GM19025 (cell line): ENCODE data around the gene ITGB6.

ENCODE experiments used
- ATAC-seq: cut with Tn5 transposase; IDR thresholded peaks from one replicate; pipeline ENCODE4 v1.9.1; 2021; ENCODE audit warnings: mild to moderate bottlenecking, low read depth, moderate library complexity; ENCODE audit not compliant: unreplicated experiment

ITGB6 gene

DNA sequence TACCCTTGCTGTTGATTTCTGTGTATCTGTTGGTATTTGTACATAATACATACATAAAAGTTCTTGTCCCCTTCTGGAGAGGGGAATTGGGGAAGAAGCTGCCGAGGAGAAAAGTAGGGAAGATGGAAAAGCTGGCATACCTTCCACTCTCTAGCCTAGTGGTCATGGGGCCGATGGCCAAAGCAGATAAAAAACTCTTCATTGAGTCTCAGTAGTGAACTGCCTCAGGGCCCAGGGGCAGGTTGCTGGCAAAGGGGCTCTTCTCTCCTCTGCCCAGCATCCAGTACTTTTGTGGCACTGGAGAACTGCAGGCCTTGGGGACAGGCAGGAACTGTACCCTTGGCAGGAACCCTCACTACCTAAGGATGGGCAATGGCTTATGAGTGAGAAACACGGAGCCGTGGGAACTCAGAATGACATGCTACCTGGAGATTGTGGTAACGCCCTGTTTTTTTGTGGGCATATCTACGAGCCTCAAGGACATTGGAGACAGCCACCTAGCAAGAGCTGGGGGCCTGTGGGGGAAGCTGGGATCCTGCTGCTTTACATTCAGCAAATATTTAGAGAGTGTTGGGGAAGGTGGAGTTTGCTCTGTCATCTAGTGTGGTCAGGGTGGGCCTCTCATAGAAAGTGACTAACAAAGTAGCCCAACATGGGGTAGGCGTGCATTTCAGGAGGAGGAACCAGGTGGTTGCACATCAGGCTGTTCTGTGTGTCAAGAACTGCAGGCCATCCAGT is 22.6 kb upstream of the ITGB6 start:
- ATAC-seq = no peak

DNA sequence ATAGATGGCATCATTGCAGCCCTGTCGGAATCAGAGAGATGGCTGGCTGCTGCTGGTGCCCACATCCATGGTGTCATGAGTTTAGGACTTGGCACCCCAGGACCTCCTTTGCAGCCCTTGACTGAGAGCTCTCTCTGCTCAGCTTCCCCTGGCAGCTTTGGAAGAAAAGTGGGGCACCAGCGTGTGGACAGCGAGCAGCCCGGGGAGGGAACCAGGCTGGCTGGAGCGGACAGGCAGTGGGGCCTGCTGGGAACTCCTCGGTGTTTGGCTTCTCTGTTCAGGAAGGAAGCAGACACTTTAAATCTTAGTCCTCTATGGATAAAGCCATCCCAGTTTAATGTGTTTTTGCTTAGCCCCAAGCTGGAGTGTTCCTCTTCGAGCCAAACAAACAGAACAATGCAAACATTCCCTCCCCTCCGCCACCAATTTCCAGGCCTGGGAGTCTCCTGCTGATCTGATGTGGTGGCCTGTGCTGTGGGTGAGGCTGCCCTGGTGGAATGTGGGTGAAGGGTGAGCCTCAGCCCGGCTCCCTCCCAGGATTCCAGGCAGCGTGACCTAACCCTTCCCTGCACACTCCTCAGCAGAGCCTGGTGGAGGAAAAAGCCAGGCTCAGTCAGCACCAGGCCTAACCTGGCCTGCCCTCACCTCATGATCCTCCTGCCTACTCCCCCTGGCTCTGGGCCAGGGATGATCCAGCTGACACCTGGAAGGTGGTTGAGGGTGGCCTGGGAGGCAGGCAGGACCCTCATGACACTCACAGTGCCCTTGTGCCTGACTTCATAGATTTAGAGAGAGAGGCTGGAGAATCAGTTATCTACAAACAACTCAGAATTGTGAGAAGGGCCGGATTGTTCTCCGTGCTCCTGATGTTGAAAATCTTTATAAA is 21.6 kb upstream of the ITGB6 start:
- ATAC-seq = no peak

DNA sequence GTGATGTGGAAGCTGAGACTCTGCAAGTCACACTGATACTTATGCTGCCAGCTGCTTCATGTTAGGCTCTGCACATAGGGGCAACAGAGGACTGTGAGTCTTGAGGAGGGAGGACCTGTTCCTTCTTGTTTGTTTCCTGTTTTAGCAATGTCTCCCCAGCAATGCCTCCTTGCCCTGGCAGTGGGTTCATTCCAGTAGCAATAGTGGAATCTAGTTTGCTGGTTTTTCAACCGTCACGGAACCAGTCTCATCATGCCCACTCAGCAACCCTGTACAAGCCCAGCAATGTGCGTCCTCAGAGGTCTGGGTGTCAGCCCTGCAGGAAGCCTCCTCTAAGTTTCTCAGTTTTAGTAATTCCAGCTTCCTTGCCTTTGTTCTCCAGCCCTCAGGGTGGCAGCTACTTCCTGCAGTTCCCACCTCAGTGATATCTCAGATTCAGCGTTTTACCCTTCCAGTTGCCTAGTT is 20.5 kb upstream of the ITGB6 start:
- no peak for ATAC-seq

DNA sequence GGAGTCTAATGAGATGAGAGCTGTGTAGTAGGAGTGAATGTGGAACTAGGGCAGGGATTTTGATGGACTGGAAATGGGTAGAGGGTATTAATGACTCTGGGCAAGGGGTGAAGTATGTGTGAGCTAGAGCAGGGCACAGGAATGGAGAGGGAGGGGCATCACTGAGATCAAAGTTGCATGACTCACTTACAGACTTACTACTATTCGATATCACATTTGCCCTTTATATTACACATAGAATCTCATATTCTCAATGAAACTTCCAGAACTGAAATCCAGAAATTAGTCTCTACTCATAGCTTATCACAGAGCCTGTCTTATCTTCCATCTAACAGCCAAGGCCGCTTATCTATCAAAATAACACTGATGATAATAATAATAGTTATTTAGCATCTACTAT is 20.0 kb upstream of the ITGB6 start:
- ATAC-seq = no peak

DNA sequence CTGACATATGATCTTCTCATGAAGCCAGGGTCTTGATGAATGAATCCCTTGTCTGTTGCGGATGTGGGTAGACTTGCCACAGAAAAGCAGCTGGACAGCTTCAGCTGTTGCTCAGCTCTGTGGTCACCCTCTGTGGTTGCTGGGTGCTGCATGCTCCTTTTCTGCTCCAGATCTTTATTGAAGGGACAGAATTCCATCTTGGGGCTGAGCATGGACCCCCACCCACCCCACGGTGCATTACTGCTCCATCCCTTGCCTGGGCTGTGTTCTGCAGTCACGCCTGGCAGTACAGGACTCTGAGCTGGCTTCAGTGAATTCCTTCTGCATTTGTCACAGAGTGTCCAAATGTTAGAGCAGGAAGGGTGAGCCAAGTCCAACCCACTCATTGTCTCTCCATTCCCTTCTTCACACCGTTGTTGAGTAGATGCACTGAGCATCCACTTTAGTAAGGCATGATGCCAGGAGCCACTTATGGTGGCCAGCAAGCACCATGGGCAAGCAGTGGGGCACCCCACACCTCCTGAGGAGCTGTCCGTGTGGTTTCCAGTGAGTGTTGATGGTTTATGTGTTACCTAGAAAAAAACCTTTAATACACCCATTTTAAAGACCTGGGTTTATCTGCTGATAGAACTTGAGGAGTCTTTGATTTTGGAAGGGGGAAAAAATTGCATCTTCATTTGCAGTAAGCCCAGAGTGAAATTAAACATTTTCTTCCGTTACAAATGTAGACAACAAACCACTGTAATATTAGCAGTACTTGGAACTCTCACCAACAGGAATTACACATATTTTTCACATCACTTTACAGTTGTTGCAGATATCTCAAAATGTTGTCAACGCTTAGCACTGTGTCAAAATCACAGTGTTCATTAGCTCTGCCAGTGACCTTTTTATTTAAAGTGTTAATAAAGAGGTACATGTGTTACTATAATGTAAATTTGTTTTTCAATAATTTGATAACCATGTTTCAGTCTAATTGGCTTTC is 14.7 kb upstream of the ITGB6 start:
- no peak for ATAC-seq

DNA sequence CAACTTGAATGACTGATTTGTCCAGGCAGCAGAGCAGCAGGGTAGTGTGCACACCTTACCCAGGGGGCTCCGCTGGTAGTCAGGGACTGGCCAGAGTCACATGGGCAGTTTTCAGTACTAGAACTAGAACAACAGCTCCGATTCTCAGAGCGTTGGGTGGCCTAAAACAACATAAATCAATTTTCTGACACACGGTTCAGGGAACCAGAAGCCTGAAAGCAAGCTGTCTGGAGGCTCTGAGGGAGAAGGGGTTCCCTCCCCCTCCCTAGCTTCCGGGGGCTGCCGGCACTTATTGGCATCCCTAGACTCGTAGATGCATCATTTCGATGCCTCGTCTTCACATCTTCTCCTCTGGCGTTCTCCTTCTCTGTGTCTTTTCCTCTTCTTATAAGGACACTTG is 13.4 kb upstream of the ITGB6 start:
- no peak for ATAC-seq

DNA sequence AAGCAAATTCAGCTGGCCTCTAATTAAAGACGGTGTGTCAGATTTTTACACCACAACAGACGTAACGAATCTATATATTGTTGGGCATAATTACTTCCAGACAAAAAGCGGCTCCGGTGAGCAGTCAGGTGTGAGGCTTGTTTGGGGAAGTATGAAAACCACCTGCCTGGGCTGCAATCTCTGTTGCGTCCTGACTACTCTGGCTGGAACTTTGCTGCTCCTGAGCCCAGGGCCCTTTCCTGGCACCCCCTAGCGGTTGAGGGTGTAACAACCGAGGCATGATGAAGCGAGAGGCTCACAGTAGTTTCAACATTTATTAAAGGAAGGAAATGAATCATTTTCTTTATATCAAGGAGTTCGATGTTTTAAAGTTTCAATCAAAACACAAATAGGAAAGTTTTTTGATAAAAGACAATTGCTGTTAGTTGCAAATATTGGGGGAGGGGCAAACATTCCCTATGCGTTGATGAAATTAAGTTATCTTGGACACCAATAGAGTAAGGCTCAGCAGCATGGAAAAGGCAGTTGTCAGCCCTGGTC is 10.6 kb upstream of the ITGB6 start:
- peak; percentile 70 for ATAC-seq

DNA sequence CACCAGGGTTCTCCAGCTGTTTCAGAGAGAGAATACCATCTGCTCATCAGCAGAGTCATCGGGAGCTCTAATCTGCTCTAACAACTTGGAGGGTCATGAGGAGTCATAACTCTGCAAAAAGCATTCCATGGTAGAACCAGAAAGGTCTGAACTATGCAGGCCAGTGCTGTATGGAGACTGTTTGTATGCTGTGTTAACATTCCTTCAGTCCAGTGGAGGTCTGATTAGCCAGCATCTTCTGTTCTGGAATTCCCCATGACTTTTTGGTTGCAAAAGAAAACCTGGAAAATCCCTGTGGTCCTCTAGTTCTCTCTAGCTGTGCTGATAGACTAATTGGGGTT is 9.4 kb upstream of the ITGB6 start:
- no peak for ATAC-seq

DNA sequence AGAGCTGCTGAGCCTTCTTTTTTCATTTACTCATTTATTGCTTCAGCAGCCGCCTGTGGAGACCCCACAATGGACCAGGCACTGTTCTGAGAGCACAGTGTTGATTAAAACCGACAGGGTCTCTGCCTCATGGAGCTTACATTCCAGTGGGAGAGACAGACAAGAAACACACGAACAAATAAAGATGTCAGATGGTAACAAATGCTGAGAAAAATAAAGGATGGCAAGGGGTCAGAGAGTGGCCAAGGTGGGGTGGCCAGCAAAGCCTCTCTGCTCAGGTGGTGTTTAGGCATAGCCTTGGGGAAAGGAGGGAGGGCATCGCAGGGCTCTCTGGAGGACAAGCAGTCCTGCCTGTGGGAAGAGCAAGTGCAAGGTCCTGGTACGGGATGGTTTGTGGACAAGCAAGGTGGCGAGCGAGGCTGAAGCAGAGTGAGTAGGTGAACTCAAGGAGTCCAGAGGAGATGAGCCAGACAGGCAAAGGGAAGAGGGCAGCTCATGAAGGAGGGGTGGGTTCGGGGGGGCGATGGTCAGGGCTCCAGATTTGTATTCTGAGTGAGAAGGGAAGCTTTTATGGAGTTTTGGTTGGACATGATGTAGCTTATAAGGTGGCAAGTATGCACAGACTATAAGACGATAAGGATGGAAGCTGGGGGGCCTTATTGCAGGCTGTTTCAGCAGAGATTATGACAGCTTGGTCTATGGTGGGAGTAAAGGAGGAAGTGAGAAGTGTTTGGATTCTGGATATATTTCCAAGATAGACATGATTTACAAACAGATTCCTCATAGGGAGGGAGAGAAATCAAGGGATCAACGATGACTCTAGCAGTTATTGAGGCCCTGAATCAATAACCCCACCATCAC is 8.8 kb upstream of the ITGB6 start:
- no peak for ATAC-seq

DNA sequence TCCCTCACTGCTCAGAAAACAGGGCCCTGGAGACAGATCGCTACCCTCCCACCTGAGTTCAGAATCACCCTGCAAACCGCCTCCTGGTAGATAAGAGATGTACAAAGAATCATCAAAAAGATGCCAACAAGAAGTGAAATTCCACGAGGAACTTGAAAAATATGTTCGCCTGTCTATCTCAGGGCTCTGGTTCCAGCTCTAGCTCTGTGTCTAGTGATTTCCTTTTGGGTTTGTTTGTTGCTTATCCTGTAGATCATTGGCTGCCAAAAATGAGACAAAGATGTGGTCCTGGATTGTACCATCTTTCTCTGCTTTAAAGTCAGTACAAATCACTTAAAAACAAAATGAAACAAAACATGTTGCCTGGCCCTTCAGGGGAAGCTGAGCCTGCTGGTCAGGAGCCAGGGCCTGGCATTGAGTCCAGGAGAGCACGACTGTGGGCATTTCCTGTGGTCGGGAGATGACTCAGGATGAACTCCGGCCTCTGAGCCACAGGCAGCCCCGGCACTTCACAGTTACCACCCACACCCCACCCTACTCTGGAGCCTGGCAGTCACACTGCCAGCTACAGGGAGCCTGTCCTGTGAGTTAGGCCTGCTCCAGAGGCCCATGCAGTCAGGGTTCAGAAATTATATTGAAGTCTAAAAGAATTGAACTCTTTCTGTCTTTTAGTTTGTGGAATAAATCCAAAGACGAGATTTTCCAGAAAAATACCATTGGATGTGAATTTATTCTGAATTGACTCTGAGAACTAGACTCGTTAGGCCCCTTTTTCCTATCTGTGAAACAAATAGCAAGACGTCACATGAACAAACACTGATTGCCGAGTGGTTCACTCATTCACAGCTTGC is 8.0 kb upstream of the ITGB6 start:
- peak; percentile 44 for ATAC-seq

DNA sequence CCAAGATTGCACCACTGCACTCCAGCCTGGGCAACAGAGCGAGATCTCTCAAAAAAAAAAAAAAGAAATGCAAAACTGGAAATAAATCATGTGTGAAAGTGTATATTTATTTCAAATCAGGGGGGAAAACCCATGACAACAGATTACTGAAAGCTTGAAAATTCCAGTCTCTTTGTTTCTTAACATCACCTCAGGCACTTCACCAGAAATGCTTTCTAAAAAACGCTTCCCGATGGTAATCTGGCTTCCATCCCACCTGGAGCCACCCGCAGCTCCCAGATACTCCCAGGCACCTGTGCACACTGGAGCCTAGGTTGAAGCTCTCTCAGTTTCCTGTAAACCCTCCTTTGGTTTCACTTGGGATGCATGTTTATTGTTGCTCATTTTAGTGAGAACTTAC is 7.2 kb upstream of the ITGB6 start:
- ATAC-seq = no peak

DNA sequence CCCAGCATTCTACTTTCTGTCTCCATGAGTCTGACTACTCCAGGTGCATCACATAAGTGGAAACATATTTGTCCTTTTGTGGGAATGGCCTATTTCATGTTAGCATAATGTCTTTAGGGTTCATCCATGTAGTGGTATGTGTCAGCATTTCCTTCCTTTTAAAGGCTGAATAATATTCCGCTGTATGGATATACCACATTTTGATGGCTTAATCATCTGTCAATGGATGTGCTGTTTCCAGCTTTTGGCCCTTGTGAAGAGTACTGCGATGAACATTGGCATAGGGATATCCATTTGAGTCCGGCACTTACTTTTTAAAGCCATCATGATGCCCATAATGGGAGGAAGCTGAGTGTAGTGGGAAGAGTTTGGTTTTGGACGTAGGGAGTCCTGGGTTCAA is 6.4 kb upstream of the ITGB6 start:
- no peak for ATAC-seq

DNA sequence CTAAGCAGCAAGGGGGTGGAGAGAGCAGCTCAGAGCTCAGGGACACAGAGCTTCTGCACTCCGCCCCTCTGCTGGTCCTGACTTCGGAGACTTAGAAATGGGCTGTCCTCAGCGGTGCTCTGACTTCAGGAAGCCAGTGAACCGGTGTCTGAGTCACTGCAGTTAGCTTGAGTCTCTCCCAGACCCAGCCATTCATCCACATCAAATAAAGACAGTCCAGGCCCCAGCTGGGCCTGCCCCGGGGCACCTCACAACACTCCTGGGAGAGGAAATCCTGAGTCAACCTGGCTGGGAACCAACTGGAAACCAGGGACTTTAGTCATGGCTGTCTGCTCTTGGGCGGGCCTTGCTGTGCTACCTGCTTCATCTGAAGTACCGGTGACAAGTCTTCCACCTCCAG is 5.4 kb upstream of the ITGB6 start:
- no peak for ATAC-seq

DNA sequence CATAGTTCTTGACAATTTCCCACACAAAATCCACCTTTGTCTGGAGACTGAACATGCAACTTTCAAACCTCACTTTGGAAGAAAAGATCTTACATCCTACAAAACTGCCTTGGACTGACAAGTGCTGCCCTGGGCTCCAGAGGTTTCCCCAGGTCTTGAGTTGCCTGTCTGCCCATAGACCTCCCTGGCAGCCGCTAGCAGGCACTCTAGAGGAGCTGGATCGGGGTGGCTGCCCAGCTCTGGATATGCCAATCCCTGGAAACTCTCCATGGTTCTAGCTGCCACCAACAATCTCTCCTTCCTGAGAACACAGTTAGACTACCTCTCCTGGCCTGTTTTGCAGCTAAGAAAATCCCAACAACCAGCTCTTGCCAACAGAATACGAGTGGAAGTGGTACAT is 3.4 kb upstream of the ITGB6 start:
- ATAC-seq = no peak

DNA sequence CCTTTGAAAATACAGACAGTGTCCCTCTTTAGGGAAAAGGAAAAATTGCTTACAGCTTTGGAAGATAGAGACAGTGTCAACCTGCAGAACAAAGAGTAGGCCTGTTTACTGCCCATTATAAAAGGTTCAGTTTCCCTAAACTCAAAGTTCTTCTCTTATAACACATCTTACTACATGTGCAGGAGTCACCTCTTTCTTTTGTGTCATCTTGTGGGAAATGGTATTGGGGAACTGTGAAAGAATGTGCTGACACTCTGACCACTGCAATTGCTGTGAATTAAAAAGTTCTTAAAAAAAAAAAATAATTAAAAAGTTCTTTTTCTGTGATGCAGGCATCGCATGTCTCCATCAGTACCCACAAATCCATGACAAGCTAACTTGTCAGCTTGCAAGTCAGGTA is 2.9 kb upstream of the ITGB6 start:
- ATAC-seq = no peak

DNA sequence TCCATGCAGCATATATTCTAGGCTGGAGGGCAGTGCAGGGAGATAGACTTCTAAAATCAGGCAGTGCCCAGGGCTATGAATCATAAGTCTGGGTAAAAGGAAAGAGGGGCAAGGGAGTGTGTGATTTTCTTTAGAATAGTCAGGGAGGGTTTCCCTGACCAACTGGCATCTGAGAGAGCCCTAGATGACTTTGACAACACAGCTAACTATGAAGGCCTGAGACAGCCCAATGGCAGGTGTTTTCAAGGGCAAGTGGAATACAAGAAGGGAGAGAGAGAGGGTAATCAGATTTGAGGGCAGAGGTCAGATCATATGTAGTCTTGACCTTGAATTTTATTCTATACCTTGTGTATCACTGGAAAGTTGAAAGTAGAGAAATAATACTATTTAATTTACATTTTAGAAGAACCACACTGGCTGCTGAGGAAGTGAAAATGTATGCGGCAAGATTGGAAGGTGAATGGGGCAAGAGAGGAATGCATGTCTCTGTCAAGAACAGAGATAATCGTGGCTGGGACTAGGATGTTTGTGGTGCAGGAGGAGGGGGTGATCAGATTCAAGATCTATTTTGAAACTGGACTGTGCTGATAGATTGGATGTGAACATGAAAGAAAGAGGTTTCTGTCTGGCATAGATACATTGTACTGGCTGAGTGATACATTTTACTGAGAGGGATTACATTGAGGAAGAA is 1.9 kb upstream of the ITGB6 start:
- no peak for ATAC-seq

DNA sequence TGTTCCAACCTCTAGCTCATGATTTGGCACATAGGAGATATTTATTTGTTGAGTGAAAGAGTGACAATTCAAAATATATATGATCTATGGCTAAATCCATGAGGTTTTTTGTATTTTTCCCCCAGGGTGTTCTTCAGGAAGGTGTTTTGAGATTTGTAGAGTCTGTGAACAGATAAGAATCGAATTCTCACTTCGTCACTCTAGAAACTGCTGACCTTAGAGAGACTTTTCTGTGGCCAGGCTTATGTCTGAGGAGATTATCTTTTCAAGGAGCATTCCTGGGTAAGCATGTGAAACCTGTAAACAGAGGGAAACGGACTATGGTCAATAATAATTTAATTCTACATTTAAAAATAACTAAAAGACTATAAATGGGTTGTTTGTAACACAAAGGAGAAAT is 849 bp upstream of the ITGB6 start:
- no peak for ATAC-seq

DNA sequence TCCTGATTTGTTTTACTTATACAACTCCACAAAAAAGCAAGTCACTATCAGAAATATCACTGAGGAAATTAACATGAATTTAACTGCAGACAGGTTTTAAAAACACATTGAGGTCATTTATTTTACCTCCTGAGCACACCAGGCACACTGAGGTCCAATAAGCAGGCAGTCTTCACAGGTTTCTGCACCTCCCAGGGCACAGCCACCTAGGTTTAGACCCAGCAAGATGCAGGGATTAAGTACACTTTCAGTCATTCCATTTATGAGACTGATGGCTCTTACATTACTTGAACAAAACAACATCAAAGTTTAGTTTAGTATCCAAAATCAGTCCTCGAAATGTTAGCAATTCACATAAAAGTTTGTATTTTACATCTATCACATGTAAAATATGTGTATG is 1.0 kb downstream of the ITGB6 start:
- ATAC-seq = no peak
